ENCODE results near the gene BAG3.

DNA sequence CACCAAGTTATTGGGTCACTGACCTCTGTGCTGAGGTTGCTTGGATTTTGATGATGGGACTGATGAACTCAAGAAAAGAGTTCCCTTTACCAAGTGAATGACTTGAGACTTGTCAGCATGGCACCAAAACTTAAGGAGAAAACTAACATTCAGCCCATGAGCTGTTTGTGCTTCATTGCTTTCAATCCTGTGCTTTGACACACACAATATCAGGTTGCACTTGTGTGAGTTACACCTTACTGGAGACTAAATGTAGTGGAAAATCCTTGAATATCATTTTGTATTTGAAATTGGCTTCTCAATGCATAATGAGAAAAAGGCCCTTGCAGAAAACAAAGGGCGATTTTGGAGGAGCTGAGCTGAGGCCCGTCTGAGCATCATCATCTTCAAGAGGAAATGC, 2.7 kb downstream of the BAG3 start:
- TF ChIP-seq, protein P1, sequence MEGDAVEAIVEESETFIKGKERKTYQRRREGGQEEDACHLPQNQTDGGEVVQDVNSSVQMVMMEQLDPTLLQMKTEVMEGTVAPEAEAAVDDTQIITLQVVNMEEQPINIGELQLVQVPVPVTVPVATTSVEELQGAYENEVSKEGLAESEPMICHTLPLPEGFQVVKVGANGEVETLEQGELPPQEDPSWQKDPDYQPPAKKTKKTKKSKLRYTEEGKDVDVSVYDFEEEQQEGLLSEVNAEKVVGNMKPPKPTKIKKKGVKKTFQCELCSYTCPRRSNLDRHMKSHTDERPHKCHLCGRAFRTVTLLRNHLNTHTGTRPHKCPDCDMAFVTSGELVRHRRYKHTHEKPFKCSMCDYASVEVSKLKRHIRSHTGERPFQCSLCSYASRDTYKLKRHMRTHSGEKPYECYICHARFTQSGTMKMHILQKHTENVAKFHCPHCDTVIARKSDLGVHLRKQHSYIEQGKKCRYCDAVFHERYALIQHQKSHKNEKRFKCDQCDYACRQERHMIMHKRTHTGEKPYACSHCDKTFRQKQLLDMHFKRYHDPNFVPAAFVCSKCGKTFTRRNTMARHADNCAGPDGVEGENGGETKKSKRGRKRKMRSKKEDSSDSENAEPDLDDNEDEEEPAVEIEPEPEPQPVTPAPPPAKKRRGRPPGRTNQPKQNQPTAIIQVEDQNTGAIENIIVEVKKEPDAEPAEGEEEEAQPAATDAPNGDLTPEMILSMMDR (tag by site-specific recombination; IDR thresholded peaks at IDR 0.05), result no peak
- TF ChIP-seq, protein P2, sequence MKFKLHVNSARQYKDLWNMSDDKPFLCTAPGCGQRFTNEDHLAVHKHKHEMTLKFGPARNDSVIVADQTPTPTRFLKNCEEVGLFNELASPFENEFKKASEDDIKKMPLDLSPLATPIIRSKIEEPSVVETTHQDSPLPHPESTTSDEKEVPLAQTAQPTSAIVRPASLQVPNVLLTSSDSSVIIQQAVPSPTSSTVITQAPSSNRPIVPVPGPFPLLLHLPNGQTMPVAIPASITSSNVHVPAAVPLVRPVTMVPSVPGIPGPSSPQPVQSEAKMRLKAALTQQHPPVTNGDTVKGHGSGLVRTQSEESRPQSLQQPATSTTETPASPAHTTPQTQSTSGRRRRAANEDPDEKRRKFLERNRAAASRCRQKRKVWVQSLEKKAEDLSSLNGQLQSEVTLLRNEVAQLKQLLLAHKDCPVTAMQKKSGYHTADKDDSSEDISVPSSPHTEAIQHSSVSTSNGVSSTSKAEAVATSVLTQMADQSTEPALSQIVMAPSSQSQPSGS (tag by site-specific recombination; IDR thresholded peaks at IDR 0.05; ENCODE audit: low read depth), result no peak
- TF ChIP-seq, protein P3, sequence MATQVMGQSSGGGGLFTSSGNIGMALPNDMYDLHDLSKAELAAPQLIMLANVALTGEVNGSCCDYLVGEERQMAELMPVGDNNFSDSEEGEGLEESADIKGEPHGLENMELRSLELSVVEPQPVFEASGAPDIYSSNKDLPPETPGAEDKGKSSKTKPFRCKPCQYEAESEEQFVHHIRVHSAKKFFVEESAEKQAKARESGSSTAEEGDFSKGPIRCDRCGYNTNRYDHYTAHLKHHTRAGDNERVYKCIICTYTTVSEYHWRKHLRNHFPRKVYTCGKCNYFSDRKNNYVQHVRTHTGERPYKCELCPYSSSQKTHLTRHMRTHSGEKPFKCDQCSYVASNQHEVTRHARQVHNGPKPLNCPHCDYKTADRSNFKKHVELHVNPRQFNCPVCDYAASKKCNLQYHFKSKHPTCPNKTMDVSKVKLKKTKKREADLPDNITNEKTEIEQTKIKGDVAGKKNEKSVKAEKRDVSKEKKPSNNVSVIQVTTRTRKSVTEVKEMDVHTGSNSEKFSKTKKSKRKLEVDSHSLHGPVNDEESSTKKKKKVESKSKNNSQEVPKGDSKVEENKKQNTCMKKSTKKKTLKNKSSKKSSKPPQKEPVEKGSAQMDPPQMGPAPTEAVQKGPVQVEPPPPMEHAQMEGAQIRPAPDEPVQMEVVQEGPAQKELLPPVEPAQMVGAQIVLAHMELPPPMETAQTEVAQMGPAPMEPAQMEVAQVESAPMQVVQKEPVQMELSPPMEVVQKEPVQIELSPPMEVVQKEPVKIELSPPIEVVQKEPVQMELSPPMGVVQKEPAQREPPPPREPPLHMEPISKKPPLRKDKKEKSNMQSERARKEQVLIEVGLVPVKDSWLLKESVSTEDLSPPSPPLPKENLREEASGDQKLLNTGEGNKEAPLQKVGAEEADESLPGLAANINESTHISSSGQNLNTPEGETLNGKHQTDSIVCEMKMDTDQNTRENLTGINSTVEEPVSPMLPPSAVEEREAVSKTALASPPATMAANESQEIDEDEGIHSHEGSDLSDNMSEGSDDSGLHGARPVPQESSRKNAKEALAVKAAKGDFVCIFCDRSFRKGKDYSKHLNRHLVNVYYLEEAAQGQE (tag by site-specific recombination; IDR thresholded peaks at IDR 0.05), result no peak
- TF ChIP-seq, protein P4, sequence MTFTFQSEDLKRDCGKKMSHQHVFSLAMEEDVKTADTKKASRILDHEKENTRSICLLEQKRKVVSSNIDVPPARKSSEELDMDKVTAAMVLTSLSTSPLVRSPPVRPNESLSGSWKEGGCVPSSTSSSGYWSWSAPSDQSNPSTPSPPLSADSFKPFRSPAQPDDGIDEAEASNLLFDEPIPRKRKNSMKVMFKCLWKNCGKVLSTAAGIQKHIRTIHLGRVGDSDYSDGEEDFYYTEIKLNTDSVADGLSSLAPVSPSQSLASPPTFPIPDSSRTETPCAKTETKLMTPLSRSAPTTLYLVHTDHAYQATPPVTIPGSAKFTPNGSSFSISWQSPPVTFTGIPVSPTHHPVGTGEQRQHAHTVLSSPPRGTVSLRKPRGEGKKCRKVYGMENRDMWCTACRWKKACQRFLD (tag by site-specific recombination; IDR thresholded peaks at IDR 0.05), result no peak
- TF ChIP-seq ZNF776 (tag by site-specific recombination; IDR thresholded peaks at IDR 0.05; ENCODE audit: borderline replicate concordance), result no peak
- TF ChIP-seq ZNF501 (tag by site-specific recombination; IDR thresholded peaks at IDR 0.05), result no peak
- TF ChIP-seq ZNF621 (tag by site-specific recombination; IDR thresholded peaks at IDR 0.05), result no peak
- TF ChIP-seq ZNF274 (IDR thresholded peaks at IDR 0.05; ENCODE audit: low read length), result no peak
- no peak for TF ChIP-seq ZNF274 (tag by site-specific recombination; IDR thresholded peaks at IDR 0.05; ENCODE audit: borderline replicate concordance)
- TF ChIP-seq ZNF24 (tag by site-specific recombination; IDR thresholded peaks at IDR 0.05), result no peak
- no peak for TF ChIP-seq ZNF391 (tag by site-specific recombination; IDR thresholded peaks at IDR 0.05; ENCODE audit: borderline replicate concordance, low read depth)
- TF ChIP-seq ZBTB8A (tag by site-specific recombination; IDR thresholded peaks at IDR 0.05), result no peak
- TF ChIP-seq ZNF660 (tag by site-specific recombination; IDR thresholded peaks at IDR 0.05), result no peak
- TF ChIP-seq ZNF202 (tag by site-specific recombination; IDR thresholded peaks at IDR 0.05; ENCODE audit: borderline replicate concordance), result no peak
- TF ChIP-seq PRDM1 (tag by site-specific recombination; IDR thresholded peaks at IDR 0.05), result 0 out of 2 replicates have a peak, but pooled peaks have one; percentile 13

Data from HEK293 (cell line).